Measurements from ENCODE around the gene CALCOCO2. TPM values are rescaled to one million over a fixed set of nuclear protein-coding genes. Genes with fewer than 3 reads are reported as not detected.
"Not testable (repeated sequence)": the region's sequence is repeated elsewhere in the genome, so short reads cannot be mapped to it uniquely, and the experiment has no call there.

Gene CALCOCO2
- total RNA-seq, 2 experiments from 2014 or later: 179 to 199 TPM

GRCh38 chr17:48814504-48814903 is 16.3 kb upstream of the CALCOCO2 start:
- POLR2A ChIA-PET: interaction anchor here (1.0 to 2.0 kb wide), 2 partner anchors 64 kb away, joined by 4 to 13 read pairs; no protein-coding TSS in a partner anchor
- no peak overlapping the region for H3K4me3 Mint-ChIP-seq

DNA sequence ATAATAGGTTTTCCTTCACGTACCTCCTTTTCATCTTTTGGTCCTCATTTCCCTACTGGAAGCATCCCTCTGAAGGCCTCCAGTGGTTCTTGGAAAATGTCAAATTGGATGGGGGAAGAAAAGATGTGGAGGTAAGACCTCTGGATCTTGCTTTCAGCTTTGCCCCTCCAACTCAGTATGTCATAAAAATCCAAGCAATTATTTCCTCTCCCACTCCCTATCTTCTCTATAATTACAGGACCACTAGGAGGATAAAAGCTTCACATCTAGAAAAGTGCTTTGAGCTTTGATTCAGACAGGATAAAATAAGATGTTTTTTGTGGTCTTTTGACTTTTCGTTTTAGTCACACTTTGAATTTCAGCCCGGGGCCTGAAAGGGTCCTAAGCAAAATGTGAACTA is 15.5 kb upstream of the CALCOCO2 start:
- H3K27ac Mint-ChIP-seq: no peak overlapping the region
- no peak for ATAC-seq (ENCODE audit: low read depth)
- peaks cover 73% of the 10 kb centered on the region for H3K27me3 Mint-ChIP-seq
- POLR2A ChIA-PET: interaction anchor here (2.0 kb wide), 1 partner anchor 63 kb away, joined by 13 read pairs; no protein-coding TSS in a partner anchor
- no peak for DNase-seq
- no peaks in the 10 kb centered on the region for H3K9me3 Mint-ChIP-seq
- no peak overlapping the region for H3K4me3 Mint-ChIP-seq
- no peaks in the 10 kb centered on the region for H3K36me3 Mint-ChIP-seq
- peaks cover 16% of the 10 kb centered on the region for H3K4me1 Mint-ChIP-seq

More at GRCh38 chr17:48814504-48814903, 16.3 kb upstream of the CALCOCO2 start:
- DNase-seq: peak; percentile 47
- Mint-ChIP-seq H3K4me1 (peaks cover 16% of the 10 kb centered on the region), H3K36me3 (no peaks in the 10 kb centered on the region), H3K27me3 (peaks cover 67% of the 10 kb centered on the region), H3K27ac (no peak overlapping the region), H3K9me3 (no peaks in the 10 kb centered on the region)
- ATAC-seq (ENCODE audit: low read depth): no peak

- POLR2A ChIA-PET: interaction anchor here (0.6 to 2.0 kb wide), 3 partner anchors 21 to 73 kb away, joined by 3 to 13 read pairs (median 3); no protein-coding TSS in a partner anchor
- no peaks in the 10 kb centered on the region for H3K36me3 Mint-ChIP-seq
- H3K4me1 Mint-ChIP-seq: peaks cover 16% of the 10 kb centered on the region
- peak overlapping the region; percentile 14 for H3K27ac Mint-ChIP-seq
- ATAC-seq (ENCODE audit: low read depth) (no peak), DNase-seq (no peak)
- peaks cover 76% of the 10 kb centered on the region for H3K27me3 Mint-ChIP-seq
- no peaks in the 10 kb centered on the region for H3K9me3 Mint-ChIP-seq
- peak overlapping the region; percentile 85 for H3K4me3 Mint-ChIP-seq
Observed at GRCh38 chr17:48816438-48816773, 14.4 kb upstream of the CALCOCO2 start.

DNA sequence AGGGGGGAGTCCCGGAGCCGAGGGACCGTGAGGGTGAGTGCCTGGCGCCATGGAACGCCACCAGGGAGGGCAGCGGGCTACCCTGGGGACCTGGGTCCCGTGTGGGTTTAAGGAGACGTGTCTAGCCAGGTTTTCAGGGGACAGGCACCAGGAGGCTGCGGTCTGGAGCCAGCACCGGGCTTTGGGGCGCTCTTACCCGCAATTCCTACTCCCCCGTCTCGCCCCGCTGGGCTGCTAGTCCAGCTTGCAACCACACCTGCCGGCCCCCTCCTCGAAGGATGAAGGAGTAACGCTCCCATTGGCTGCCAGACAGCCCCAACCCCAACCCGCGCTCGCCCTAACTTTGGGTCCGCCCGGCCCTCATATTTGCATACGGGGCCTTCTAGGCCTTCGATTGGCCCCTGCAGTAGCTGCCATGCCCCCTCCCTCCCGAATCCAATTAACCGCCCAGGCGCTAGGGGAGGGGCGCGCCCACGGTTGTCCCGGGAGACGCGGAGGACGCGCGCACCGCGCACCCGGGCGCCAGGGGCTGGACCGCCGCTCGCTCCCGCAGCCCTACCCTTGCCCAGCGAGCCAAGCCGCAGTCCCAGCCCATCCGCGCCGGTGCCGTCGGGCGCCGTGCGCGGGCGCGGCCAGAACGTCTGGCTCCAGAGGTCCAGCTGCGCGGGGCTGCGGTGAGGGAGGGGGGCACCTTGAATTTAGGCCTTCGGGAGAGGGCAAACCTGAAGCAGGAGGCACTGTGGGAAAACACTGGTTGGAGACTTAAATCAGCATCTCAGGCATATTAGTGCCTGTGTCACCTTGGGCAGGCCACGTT is 13.9 kb upstream of the CALCOCO2 start, which contains the start of gene TTLL6:
TTLL6 (minus strand) TSS at position 456 of the 817 bp plus-strand sequence; CDS start at position 299, 157 bp downstream.
- ATAC-seq (ENCODE audit: low read depth) (peak; percentile 99), DNase-seq (peak; percentile 80)
- Mint-ChIP-seq H3K9me3 (no peaks in the 10 kb centered on the region), H3K36me3 (no peaks in the 10 kb centered on the region), H3K27me3 (peaks cover 79% of the 10 kb centered on the region), H3K27ac (peak within 1 kb of the TSS; percentile 14), H3K4me3 (peak within 1 kb of the TSS; percentile 85), H3K4me1 (peaks cover 16% of the 10 kb centered on the region)
- POLR2A ChIA-PET: interaction anchor here (0.6 to 2.0 kb wide), 3 partner anchors 21 to 72 kb away, joined by 3 to 13 read pairs (median 3); no protein-coding TSS in a partner anchor

DNA sequence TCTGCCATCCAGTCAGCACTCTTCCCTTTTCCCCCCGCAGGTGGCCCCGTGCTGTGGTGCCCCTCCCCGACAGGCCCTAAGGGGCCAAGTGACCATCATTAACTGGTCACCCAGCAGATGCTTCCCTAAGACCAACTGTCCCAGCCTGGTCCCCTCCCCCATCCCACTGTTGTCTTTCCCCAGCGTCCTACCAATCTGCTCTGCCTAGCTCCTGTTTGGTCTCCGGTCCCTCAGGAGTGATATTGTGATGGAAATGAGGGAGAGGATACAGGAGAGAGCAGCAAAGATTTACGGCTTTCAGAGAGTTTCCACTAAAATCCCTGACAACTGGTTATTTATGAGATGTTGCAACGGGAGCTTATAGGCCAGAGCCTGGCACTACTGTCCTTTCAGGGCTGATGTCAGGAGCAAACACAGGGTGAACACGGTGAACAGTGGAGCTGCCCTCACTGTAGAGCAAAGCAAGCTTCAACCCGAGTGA is 12.4 kb upstream of the CALCOCO2 start:
- ATAC-seq (ENCODE audit: low read depth): no peak
- H3K36me3 Mint-ChIP-seq: no peaks in the 10 kb centered on the region
- H3K4me3 Mint-ChIP-seq: no peak overlapping the region
- POLR2A ChIA-PET: no interaction called here
- peaks cover 80% of the 10 kb centered on the region for H3K27me3 Mint-ChIP-seq
- no peak overlapping the region for H3K27ac Mint-ChIP-seq
- no peak for DNase-seq
- H3K9me3 Mint-ChIP-seq: no peaks in the 10 kb centered on the region
- peaks cover 18% of the 10 kb centered on the region for H3K4me1 Mint-ChIP-seq

GRCh38 chr17:48819466-48819865 is 11.4 kb upstream of the CALCOCO2 start:
- peaks cover 17% of the 10 kb centered on the region for H3K4me1 Mint-ChIP-seq
- H3K4me3 Mint-ChIP-seq: no peak overlapping the region
- ATAC-seq (ENCODE audit: low read depth): no peak
- no peak for DNase-seq
- no peaks in the 10 kb centered on the region for H3K36me3 Mint-ChIP-seq
- POLR2A ChIA-PET: interaction anchor here (0.7 kb wide), 1 partner anchor 30 kb away, joined by 3 read pairs; no protein-coding TSS in a partner anchor
- no peak overlapping the region for H3K27ac Mint-ChIP-seq
- H3K27me3 Mint-ChIP-seq: peaks cover 77% of the 10 kb centered on the region
- H3K9me3 Mint-ChIP-seq: no peaks in the 10 kb centered on the region

GRCh38 chr17:48820936-48821335 is 9.9 kb upstream of the CALCOCO2 start:
- H3K27ac Mint-ChIP-seq; POLR2A ChIA-PET; ATAC-seq (ENCODE audit: low read depth); H3K4me3 Mint-ChIP-seq; H3K36me3 Mint-ChIP-seq; H3K9me3 Mint-ChIP-seq; DNase-seq: not testable (repeated sequence)
- Mint-ChIP-seq H3K4me1 (peaks cover 15% of the 10 kb centered on the region), H3K27me3 (peaks cover 64% of the 10 kb centered on the region)

DNA sequence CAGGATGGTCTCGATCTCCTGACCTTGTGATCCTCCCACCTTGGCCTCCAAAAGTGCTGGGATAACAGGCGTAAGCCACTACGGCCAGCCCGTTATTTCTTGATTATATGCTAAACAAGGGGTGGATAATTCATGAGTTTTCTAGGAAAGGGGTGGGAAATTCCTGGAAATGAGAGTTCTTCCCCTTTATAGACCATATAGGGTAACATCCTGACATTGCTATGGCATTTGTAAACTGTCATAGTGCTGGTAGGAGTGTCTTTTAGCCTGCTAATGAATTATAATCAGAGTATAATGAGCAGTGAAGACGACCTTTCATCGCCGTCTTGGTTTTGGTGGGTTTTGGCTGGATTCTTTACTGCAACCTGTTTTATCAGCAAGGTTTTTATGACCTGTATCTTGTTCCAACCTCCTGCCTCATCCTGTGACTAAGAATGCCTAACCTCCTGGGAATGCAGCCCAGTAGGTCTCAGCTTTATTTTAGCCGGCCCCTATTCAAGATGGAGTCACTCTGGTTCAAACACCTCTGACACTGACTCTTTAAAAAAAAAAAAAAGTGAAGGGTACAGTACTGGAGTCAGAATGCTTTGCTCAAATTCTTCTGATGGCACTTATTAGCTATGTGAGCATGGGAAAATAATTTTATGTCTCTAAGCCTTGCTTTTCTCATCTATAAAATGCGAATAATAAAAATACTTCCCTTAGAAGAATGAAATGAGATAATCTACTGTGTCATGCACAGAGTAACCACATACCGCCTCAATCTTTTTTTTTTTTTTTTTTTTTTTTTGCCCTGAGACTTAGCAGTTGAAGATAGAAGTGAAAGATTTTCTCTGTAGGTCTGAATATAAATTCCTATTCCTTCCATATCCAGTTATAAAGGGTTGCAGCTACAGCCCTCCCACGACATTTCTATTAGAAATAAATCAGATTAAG is 5.1 kb upstream of the CALCOCO2 start:
- peaks cover 6% of the 10 kb centered on the region for H3K4me1 Mint-ChIP-seq
- peaks cover 25% of the 10 kb centered on the region for H3K27me3 Mint-ChIP-seq
- no peak overlapping the region for H3K4me3 Mint-ChIP-seq
- DNase-seq (no peak), ATAC-seq (ENCODE audit: low read depth) (no peak)
- H3K36me3 Mint-ChIP-seq: no peaks in the 10 kb centered on the region
- H3K27ac Mint-ChIP-seq: no peak overlapping the region
- H3K9me3 Mint-ChIP-seq: no peaks in the 10 kb centered on the region
- POLR2A ChIA-PET: no interaction called here

GRCh38 chr17:48831549-48831883 is 681 bp downstream of the CALCOCO2 start:
- ATAC-seq (ENCODE audit: low read depth) (no peak), DNase-seq (no peak)
- POLR2A ChIA-PET: interaction anchor here (0.6 to 1.7 kb wide), 5 partner anchors 9 to 78 kb away, joined by 3 to 6 read pairs (median 3); partner anchors contain the start of gene ATP5MC1
- Mint-ChIP-seq H3K4me1 (peaks cover 43% of the 10 kb centered on the region), H3K9me3 (no peaks in the 10 kb centered on the region), H3K27me3 (no peaks in the 10 kb centered on the region), H3K4me3 (peak overlapping the region; percentile 98), H3K36me3 (peaks cover 14% of the 10 kb centered on the region), H3K27ac (peak overlapping the region; percentile 98)

DNA sequence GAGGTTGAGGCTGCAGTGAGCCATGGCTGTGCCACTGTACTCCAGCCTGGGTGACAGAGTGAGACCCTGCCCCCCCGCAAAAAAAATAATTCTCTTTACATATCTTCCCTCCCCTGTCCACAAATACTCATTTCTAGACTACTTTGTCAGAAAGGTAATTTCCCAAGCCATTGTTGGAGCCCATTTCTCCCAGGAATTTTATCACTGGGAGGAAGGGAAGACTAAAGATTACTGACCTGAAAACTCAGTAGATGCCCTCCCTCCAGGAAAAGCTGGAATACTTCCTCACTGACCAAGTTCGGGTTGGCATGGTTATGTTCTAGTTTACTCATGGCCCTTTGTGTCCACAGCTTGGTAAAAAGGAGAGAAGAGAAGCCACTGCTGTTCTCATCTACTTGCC is 4.1 kb downstream of the CALCOCO2 start:
- Mint-ChIP-seq H3K27ac (peak overlapping the region; percentile 71), H3K4me3 (no peak overlapping the region), H3K27me3 (no peaks in the 10 kb centered on the region), H3K9me3 (no peaks in the 10 kb centered on the region), H3K4me1 (peaks cover 67% of the 10 kb centered on the region), H3K36me3 (peaks cover 16% of the 10 kb centered on the region)
- no peak for ATAC-seq (ENCODE audit: low read depth)
- POLR2A ChIA-PET: interaction anchor here (1.1 to 1.4 kb wide), 2 partner anchors 17 to 50 kb away, joined by 3 read pairs; no protein-coding TSS in a partner anchor
- no peak for DNase-seq

DNA sequence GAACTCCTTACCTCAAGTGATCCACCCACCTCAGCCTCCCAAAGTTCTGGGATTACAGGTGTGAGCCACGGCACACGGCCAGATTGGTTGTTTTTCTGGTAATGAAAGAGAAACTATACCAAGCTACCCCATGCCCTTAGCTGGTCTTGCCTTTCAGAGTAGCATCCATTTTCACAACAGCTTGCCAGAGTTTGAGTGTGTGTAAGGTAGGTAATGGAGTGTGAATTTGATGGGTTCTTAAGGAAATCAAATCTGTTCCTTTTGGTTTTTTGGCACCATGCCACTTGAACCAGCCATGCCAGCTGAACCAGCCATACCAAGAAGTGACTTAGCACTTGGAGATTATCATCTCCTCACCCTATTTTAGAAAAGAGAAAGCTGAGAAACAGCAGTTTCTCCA is 5.1 kb downstream of the CALCOCO2 start:
- Mint-ChIP-seq H3K9me3 (no peaks in the 10 kb centered on the region), H3K4me3 (no peak overlapping the region), H3K4me1 (peaks cover 76% of the 10 kb centered on the region), H3K27ac (peak overlapping the region; percentile 71), H3K36me3 (peaks cover 21% of the 10 kb centered on the region), H3K27me3 (no peaks in the 10 kb centered on the region)
- POLR2A ChIA-PET: interaction anchor here (1.1 to 1.4 kb wide), 2 partner anchors 16 to 49 kb away, joined by 3 read pairs; no protein-coding TSS in a partner anchor
- DNase-seq (no peak), ATAC-seq (ENCODE audit: low read depth) (no peak)

DNA sequence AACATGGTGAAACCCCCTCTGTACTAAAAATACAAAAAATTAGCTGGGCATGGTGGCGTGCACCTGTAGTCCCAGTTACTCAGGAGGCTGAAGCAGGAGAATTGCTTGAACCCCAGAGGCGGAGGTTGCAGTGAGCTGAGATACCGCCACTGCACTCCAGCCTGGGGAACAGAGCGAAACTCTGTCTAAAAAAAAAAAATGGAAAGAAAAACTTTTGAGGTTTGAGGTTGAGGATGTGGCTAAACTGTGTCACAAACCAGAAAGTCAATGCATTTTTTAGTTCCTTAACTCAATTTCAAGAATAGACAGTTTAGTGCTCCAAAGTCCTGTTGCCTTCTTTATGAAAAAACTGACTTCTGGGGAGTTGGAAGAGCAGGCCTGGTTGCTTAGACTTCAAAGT is 6.6 kb downstream of the CALCOCO2 start:
- H3K4me1 Mint-ChIP-seq: peaks cover 81% of the 10 kb centered on the region
- POLR2A ChIA-PET: interaction anchor here (0.8 to 1.5 kb wide), 3 partner anchors 10 to 43 kb away, joined by 3 to 4 read pairs (median 3); partner anchors contain the start of gene TTLL6
- H3K4me3 Mint-ChIP-seq: peak overlapping the region; percentile 84
- ATAC-seq (ENCODE audit: low read depth): peak; percentile 37
- not testable (repeated sequence) for DNase-seq, H3K9me3 Mint-ChIP-seq, H3K27me3 Mint-ChIP-seq
- peak overlapping the region; percentile 91 for H3K27ac Mint-ChIP-seq
- peaks cover 20% of the 10 kb centered on the region for H3K36me3 Mint-ChIP-seq

GRCh38 chr17:48840441-48840840 is 9.6 kb downstream of the CALCOCO2 start:
- POLR2A ChIA-PET: interaction anchor here (1.5 kb wide), 1 partner anchor 8 kb away, joined by 5 read pairs; no protein-coding TSS in a partner anchor
- DNase-seq (no peak), ATAC-seq (ENCODE audit: low read depth) (no peak)
- no peaks in the 10 kb centered on the region for H3K9me3 Mint-ChIP-seq
- H3K36me3 Mint-ChIP-seq: peaks cover 26% of the 10 kb centered on the region
- peak overlapping the region; percentile 81 for H3K4me3 Mint-ChIP-seq
- no peaks in the 10 kb centered on the region for H3K27me3 Mint-ChIP-seq
- H3K27ac Mint-ChIP-seq: peak overlapping the region; percentile 91
- H3K4me1 Mint-ChIP-seq: peaks cover 60% of the 10 kb centered on the region
